WERI-Rb-1 (cell line): ENCODE measurements around the gene RFC3.

Experiments used
- DNase-seq: peaks from one replicate; pipeline ENCODE4 v3.0.0-alpha.2; 2020
- H3K27ac ChIP-seq: fragments of 250-450 bp; sonication (Bioruptor Pico); 2 replicates; pipeline ENCODE4 v1.5.1; 2020; ENCODE audit warnings: mild to moderate bottlenecking, moderate library complexity
- H3K27me3 ChIP-seq: fragments of 250-450 bp; sonication (Bioruptor Pico); 2 replicates; pipeline ENCODE4 v1.5.1; 2021; ENCODE audit warnings: mild to moderate bottlenecking, low read depth, moderate library complexity; ENCODE audit not compliant: insufficient read depth, severe bottlenecking
- H3K36me3 ChIP-seq: fragments of 250-450 bp; sonication (Bioruptor Pico); 2 replicates; pipeline ENCODE4 v1.5.1; 2020; ENCODE audit warnings: mild to moderate bottlenecking, moderate library complexity
- H3K4me3 ChIP-seq: 2 replicates; pipeline ENCODE4 v1.5.1; 2011; ENCODE audit warnings: low read depth, mild to moderate bottlenecking, control low read depth, low read length
- H3K9me3 ChIP-seq: fragments of 250-450 bp; sonication (Bioruptor Pico); 2 replicates; pipeline ENCODE4 v1.5.1; 2021; ENCODE audit warnings: mild to moderate bottlenecking, moderate library complexity; ENCODE audit not compliant: severe bottlenecking
- TF ChIP-seq, protein P1 (sequence below): IDR thresholded peaks from 2 replicates; pipeline ENCODE4 v1.5.1; 2011; ENCODE audit warnings: low read depth, mild to moderate bottlenecking, control low read depth, inconsistent platforms, low read length

Gene RFC3

DNA sequence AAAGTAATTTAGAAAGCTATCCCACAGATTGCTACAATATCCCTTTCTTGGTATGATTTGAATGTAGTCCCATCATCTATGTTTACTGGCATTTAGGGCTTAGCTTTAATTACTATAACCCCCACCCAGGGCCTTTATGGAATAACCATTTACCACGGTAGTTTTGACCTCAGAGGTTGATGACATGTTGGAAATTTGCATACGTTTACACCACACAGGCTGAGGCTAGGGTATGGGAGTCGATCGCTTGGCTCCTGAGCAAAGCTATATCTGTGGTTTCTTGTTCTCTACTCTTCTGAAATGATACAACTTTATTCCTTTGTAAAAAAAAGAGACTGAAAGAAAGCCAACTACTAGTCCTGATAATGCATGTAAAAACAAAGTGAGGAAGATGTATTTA lies 28.2 kb upstream of the RFC3 start:
- Histone ChIP-seq H3K9me3 (peaks cover 2% of the 10 kb centered on the region), H3K27ac (no peak overlapping the region), H3K4me3 (no peak overlapping the region), H3K36me3 (no peaks in the 10 kb centered on the region), H3K27me3 (no peaks in the 10 kb centered on the region)
- no peak for DNase-seq
- TF ChIP-seq, protein P1, sequence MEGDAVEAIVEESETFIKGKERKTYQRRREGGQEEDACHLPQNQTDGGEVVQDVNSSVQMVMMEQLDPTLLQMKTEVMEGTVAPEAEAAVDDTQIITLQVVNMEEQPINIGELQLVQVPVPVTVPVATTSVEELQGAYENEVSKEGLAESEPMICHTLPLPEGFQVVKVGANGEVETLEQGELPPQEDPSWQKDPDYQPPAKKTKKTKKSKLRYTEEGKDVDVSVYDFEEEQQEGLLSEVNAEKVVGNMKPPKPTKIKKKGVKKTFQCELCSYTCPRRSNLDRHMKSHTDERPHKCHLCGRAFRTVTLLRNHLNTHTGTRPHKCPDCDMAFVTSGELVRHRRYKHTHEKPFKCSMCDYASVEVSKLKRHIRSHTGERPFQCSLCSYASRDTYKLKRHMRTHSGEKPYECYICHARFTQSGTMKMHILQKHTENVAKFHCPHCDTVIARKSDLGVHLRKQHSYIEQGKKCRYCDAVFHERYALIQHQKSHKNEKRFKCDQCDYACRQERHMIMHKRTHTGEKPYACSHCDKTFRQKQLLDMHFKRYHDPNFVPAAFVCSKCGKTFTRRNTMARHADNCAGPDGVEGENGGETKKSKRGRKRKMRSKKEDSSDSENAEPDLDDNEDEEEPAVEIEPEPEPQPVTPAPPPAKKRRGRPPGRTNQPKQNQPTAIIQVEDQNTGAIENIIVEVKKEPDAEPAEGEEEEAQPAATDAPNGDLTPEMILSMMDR: no peak

DNA sequence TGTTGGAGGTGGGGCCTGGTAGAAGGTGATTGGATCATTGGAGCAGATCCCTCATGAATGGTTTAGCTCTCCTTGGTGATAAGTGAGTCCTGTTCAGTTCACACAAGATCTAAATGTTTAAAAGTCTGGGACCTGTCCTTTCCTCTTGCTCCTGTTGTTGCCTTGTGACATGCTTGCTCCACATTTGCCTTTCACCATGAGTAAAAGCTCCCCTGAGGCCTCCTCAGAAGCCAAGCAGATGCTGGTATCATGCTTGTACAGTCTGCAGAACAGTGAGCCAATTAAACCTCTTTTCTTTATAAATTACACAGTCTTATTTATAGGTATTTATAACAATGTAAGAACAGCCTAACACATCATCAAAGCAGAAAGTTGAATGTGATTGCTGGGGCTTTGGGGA lies 24.2 kb upstream of the RFC3 start:
- H3K9me3 ChIP-seq: no peaks in the 10 kb centered on the region
- H3K27me3 ChIP-seq: no peaks in the 10 kb centered on the region
- no peak overlapping the region for H3K27ac ChIP-seq
- H3K36me3 ChIP-seq: no peaks in the 10 kb centered on the region
- TF ChIP-seq, protein P1: no peak
- DNase-seq: no peak
- no peak overlapping the region for H3K4me3 ChIP-seq

DNA sequence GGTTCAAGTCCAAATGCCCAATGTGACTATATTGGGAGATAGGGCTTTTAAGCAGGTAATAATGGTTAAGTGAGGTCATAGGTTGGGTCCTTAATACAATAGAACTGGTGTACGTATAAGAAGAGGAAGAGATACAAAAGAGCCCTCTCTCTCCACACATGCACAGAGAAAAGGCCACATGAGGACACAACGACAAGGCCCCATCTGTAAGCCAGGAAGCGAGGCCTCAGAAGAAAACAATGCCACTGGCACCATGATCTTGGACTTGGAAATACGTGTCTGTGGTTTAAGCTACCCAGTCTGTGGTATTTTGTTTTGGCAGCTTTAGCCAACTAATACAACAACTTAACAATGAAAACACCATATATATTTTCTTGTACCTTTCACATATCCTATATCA lies 23.4 kb upstream of the RFC3 start:
- Histone ChIP-seq H3K9me3 (no peaks in the 10 kb centered on the region), H3K27me3 (no peaks in the 10 kb centered on the region), H3K27ac (no peak overlapping the region), H3K36me3 (no peaks in the 10 kb centered on the region), H3K4me3 (no peak overlapping the region)
- TF ChIP-seq, protein P1: no peak
- no peak for DNase-seq

DNA sequence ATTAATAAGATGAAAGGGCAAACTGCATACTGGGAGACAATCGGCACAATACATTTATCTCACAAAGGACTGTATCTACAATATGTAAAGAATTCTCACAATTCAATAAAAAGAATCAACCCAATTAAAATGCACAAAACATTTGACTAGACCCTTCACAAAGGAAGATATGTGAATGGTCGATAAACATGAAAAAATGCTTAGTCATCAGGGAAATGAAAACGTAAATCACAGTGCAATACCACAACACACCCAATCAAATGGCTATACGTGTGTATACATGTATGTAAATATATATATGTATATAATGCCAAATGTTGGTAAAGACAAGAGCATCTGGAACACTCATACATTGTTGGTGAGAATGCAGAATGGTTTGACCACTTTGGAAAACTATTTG lies 21.9 kb upstream of the RFC3 start:
- no peak for DNase-seq
- H3K27me3 ChIP-seq: no peaks in the 10 kb centered on the region
- H3K9me3 ChIP-seq: no peaks in the 10 kb centered on the region
- H3K36me3 ChIP-seq: no peaks in the 10 kb centered on the region
- TF ChIP-seq, protein P1: no peak
- H3K27ac ChIP-seq: no peak overlapping the region
- no peak overlapping the region for H3K4me3 ChIP-seq

DNA sequence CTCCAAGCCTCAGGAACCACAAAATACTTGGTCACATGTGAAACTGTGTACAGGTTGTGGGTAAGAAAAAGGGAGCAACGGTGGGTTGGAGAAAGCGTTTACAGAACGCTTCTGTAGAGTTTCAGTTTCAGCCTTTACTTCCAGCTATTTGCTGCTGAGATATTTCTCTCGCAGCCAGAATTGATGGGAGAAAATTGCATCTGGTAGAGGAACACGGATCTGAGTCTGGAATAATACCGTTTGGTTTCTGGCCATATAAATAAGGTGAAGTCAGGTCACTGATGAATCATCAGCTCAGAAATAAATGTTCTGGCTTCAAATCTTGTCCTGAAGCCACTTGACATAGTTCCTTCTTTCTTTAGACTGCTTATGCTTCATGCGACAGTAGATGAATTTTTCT lies 20.3 kb upstream of the RFC3 start:
- Histone ChIP-seq H3K36me3 (no peaks in the 10 kb centered on the region), H3K9me3 (no peaks in the 10 kb centered on the region), H3K27me3 (no peaks in the 10 kb centered on the region), H3K4me3 (no peak overlapping the region), H3K27ac (no peak overlapping the region)
- no peak for DNase-seq
- TF ChIP-seq, protein P1: no peak

DNA sequence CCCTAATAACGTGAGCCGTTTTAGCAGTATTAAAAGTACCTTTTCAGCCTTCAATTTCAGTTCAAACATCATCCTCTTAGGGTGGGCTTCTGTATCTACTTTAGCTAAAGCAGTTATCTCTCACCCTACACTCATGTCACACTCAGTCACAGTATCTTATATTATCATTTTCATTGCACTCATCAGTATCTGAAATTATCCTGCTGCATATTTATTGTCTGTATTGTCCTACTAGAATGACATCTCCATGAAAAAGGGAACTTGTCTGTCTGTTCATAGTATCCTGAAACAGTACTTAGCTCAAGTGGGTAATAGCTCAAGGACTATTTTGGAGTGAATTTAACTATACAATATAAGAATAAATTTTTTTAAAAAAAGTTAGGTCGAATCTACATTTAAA lies 19.9 kb upstream of the RFC3 start:
- H3K27me3 ChIP-seq: no peaks in the 10 kb centered on the region
- H3K27ac ChIP-seq: no peak overlapping the region
- no peak for DNase-seq
- H3K9me3 ChIP-seq: no peaks in the 10 kb centered on the region
- no peak overlapping the region for H3K4me3 ChIP-seq
- no peaks in the 10 kb centered on the region for H3K36me3 ChIP-seq
- TF ChIP-seq, protein P1: no peak
